HEK293T (cell line): ENCODE results near the gene CD207.

Source experiments
- BHLHE40 ChIP-seq: fragments of 450-650 bp; IDR thresholded peaks from 2 replicates; pipeline ENCODE4 v1.6.1; 2016; ENCODE audit warnings: mild to moderate bottlenecking, moderate library complexity, borderline replicate concordance
- CTBP1 ChIP-seq: fragments of 450-650 bp; IDR thresholded peaks from 2 replicates; pipeline ENCODE4 v1.6.1; 2016; ENCODE audit warnings: borderline replicate concordance
- ELF4 ChIP-seq: fragments of 450-650 bp; IDR thresholded peaks from 2 replicates; pipeline ENCODE4 v1.6.1; 2017; ENCODE audit warnings: antibody characterized with exemption
- FOXK2 ChIP-seq: fragments of 450-650 bp; IDR thresholded peaks from 2 replicates; pipeline ENCODE4 v1.6.1; 2016; ENCODE audit warnings: mild to moderate bottlenecking
- HDGF ChIP-seq: fragments of 450-650 bp; IDR thresholded peaks from 2 replicates; pipeline ENCODE4 v1.6.1; 2017; ENCODE audit warnings: antibody characterized with exemption, borderline replicate concordance
- LEF1 ChIP-seq: fragments of 450-650 bp; IDR thresholded peaks from 2 replicates; pipeline ENCODE4 v1.6.1; 2017; ENCODE audit warnings: mild to moderate bottlenecking, borderline replicate concordance
- NFRKB ChIP-seq: fragments of 450-650 bp; IDR thresholded peaks from 2 replicates; pipeline ENCODE4 v1.6.1; 2016; ENCODE audit warnings: mild to moderate bottlenecking, moderate library complexity
- PKNOX1 ChIP-seq: fragments of 450-650 bp; IDR thresholded peaks from 2 replicates; pipeline ENCODE4 v1.6.1; 2016
- SP1 ChIP-seq: fragments of 450-650 bp; IDR thresholded peaks from 2 replicates; pipeline ENCODE4 v1.6.1; 2017
- SUZ12 ChIP-seq: fragments of 450-650 bp; IDR thresholded peaks from 2 replicates; pipeline ENCODE4 v1.6.1; 2016; ENCODE audit warnings: mild to moderate bottlenecking

- TF ChIP-seq CTBP1: no peak
- TF ChIP-seq FOXK2: no peak
- TF ChIP-seq LEF1: no peak
- TF ChIP-seq NFRKB: no peak
- no peak for TF ChIP-seq BHLHE40
- no peak for TF ChIP-seq SP1
- TF ChIP-seq ELF4: no peak
- no peak for TF ChIP-seq HDGF
- TF ChIP-seq SUZ12: no peak
- TF ChIP-seq PKNOX1: no peak
Observed at GRCh38 chr2:70789304-70790135, 46.1 kb downstream of the CD207 start.
